Lower lobe of right lung (tissue), 2 donors: ENCODE measurements around the gene OSBPL9. TPM values are rescaled to one million over a fixed set of nuclear protein-coding genes. Genes with fewer than 3 reads are reported as not detected.

Experiments
- ATAC-seq, 2 donors: fragments of 200-7000 bp; cut with Tn5 transposase; one replicate each; pipeline ENCODE4 v1.9.1; 2020 to 2022; ENCODE audit warnings: mild to moderate bottlenecking in 2 of 2, moderate library complexity in 2 of 2
- DNase-seq: peaks from one replicate; pipeline ENCODE4 v3.0.0-alpha.2; 2020
- H3K27ac ChIP-seq: fragments of 200-600 bp; one replicate; pipeline ENCODE4 v1.8.0; 2022
- H3K27me3 ChIP-seq: fragments of 200-600 bp; one replicate; pipeline ENCODE4 v1.8.0; 2022; ENCODE audit warnings: low read depth
- H3K36me3 ChIP-seq: fragments of 200-600 bp; one replicate; pipeline ENCODE4 v1.8.0; 2022; ENCODE audit warnings: mild to moderate bottlenecking
- H3K4me1 ChIP-seq: fragments of 200-600 bp; one replicate; pipeline ENCODE4 v1.8.0; 2022
- H3K4me3 ChIP-seq: fragments of 200-600 bp; one replicate; pipeline ENCODE4 v1.8.0; 2022; ENCODE audit warnings: mild to moderate bottlenecking
- H3K9me3 ChIP-seq: fragments of 200-600 bp; one replicate; pipeline ENCODE4 v1.8.0; 2022
- CTCF ChIP-seq: fragments of 200-600 bp; IDR thresholded peaks from one replicate; pipeline ENCODE4 v1.8.0; 2022; ENCODE audit warnings: antibody characterized with exemption, mild to moderate bottlenecking
- intact Hi-C: fragments of 100-400 bp; cut with DNase I; formaldehyde crosslinking; loops from one replicate; pipeline ENCODE4 v1.11.0; 2022
- total RNA-seq: library from RNA; stranded (reverse); fragmentation: NEBNext Ultra II Directional; extraction: Animal tissue kit (Norgen Biotek cat#: 25700); gene quantifications from one replicate; pipeline ENCODE4 v1.2.1, GENCODE V29; 2021
- donor health status: DM: no; HTN: yes; CAD: no; lungs with severe emphysema.

OSBPL9 gene
- total RNA-seq, 1 donor from 2014 or later, result 65.4 TPM

- TF ChIP-seq CTCF, result no peak
- DNase-seq (no peak), ATAC-seq (no peak)
- Histone ChIP-seq H3K9me3 (no peaks in the 10 kb centered on the region), H3K36me3 (no peaks in the 10 kb centered on the region), H3K27ac (no peak overlapping the region), H3K4me1 (peaks cover 13% of the 10 kb centered on the region), H3K27me3 (no peaks in the 10 kb centered on the region), H3K4me3 (no peak overlapping the region)
- intact Hi-C loops, result no loop called here
Observed at GRCh38 chr1:51726544-51727225, 109.8 kb downstream of the OSBPL9 start.

- ATAC-seq, result no peak
- intact Hi-C loops, result no loop called here
- H3K4me3 ChIP-seq, result no peak overlapping the region
- H3K9me3 ChIP-seq, result no peaks in the 10 kb centered on the region
- H3K36me3 ChIP-seq, result no peaks in the 10 kb centered on the region
- no peak for DNase-seq
- no peak for TF ChIP-seq CTCF
- peaks cover 13% of the 10 kb centered on the region for H3K4me1 ChIP-seq
- H3K27me3 ChIP-seq, result no peaks in the 10 kb centered on the region
- no peak overlapping the region for H3K27ac ChIP-seq
Observed at GRCh38 chr1:51727366-51727765, 110.5 kb downstream of the OSBPL9 start.

GRCh38 chr1:51728611-51729155 is 111.8 kb downstream of the OSBPL9 start:
- no peak for TF ChIP-seq CTCF
- Histone ChIP-seq H3K27me3 (no peaks in the 10 kb centered on the region), H3K36me3 (no peaks in the 10 kb centered on the region), H3K27ac (peak overlapping the region; percentile 82), H3K4me3 (peak overlapping the region; percentile 69), H3K9me3 (no peaks in the 10 kb centered on the region), H3K4me1 (peaks cover 25% of the 10 kb centered on the region)
- intact Hi-C loops, result no loop called here
- ATAC-seq (no peak), DNase-seq (no peak)

- DNase-seq (peak; percentile 96), ATAC-seq (peak; percentile 98)
- Histone ChIP-seq H3K9me3 (no peaks in the 10 kb centered on the region), H3K4me1 (peaks cover 31% of the 10 kb centered on the region), H3K27ac (peak overlapping the region; percentile 82), H3K4me3 (peak overlapping the region; percentile 69), H3K36me3 (no peaks in the 10 kb centered on the region), H3K27me3 (no peaks in the 10 kb centered on the region)
- intact Hi-C loops, result no loop called here
- TF ChIP-seq CTCF, result no peak
Observed at GRCh38 chr1:51729156-51729823, 112.4 kb downstream of the OSBPL9 start.

GRCh38 chr1:51729824-51730301 is 113.0 kb downstream of the OSBPL9 start:
- Histone ChIP-seq H3K4me1 (peaks cover 37% of the 10 kb centered on the region), H3K27ac (peak overlapping the region; percentile 82), H3K27me3 (no peaks in the 10 kb centered on the region), H3K36me3 (no peaks in the 10 kb centered on the region), H3K9me3 (no peaks in the 10 kb centered on the region), H3K4me3 (peak overlapping the region; percentile 69)
- DNase-seq (no peak), ATAC-seq (peak; percentile 61 to 63)
- TF ChIP-seq CTCF, result no peak
- intact Hi-C loops, result no loop called here
